ENCODE results near the gene CIDEC.

The CIDEC gene

DNA sequence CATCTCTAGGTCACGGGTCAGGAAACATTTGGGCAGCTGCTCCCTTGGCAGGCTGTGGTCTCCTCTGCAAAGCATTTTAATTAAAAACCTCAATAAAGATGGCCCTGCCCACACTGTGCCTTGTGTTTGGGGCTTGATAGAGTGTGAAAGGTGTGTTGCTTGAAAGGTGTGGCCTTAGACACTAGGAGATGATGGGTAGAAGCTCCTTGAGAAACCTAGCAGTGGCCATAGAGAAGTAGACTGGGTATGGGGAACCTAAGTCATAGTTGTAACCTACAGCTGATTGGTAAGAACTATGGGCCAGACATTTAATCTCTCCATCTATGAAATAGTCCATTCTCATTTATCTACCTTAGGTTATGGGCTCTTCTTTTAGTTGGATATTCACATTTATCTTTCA, 13.7 kb upstream of the CIDEC start:
- Histone ChIP-seq H3K79me2 (ENCODE audit: low read length) (peaks cover 50% of the 10 kb centered on the region), H3K27ac (ENCODE audit: low read length) (no peak overlapping the region), H2AFZ (ENCODE audit: low read depth, low read length) (no peak overlapping the region), H3K4me2 (ENCODE audit: low read length) (no peak overlapping the region), H3K9me3 (ENCODE audit: insufficient read depth, low read length) (no peaks in the 10 kb centered on the region), H4K20me1 (ENCODE audit: insufficient read depth, low read length) (peaks cover 17% of the 10 kb centered on the region), H3K27me3 (ENCODE audit: low read depth, low read length) (no peaks in the 10 kb centered on the region), H3K4me3 (ENCODE audit: low read length) (no peak overlapping the region), H3K4me1 (ENCODE audit: low read length) (peaks cover 8% of the 10 kb centered on the region), H3K36me3 (replicated peaks; ENCODE audit: low read depth, low read length) (peaks cover 29% of the 10 kb centered on the region), H3K9ac (ENCODE audit: low read length) (no peak overlapping the region)
- TF ChIP-seq, protein P1, sequence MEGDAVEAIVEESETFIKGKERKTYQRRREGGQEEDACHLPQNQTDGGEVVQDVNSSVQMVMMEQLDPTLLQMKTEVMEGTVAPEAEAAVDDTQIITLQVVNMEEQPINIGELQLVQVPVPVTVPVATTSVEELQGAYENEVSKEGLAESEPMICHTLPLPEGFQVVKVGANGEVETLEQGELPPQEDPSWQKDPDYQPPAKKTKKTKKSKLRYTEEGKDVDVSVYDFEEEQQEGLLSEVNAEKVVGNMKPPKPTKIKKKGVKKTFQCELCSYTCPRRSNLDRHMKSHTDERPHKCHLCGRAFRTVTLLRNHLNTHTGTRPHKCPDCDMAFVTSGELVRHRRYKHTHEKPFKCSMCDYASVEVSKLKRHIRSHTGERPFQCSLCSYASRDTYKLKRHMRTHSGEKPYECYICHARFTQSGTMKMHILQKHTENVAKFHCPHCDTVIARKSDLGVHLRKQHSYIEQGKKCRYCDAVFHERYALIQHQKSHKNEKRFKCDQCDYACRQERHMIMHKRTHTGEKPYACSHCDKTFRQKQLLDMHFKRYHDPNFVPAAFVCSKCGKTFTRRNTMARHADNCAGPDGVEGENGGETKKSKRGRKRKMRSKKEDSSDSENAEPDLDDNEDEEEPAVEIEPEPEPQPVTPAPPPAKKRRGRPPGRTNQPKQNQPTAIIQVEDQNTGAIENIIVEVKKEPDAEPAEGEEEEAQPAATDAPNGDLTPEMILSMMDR (IDR thresholded peaks at IDR 0.05; ENCODE audit: low read depth, low read length): no peak
- TF ChIP-seq EZH2phosphoT487 (IDR thresholded peaks at IDR 0.05; ENCODE audit: low read depth): no peak

DNA sequence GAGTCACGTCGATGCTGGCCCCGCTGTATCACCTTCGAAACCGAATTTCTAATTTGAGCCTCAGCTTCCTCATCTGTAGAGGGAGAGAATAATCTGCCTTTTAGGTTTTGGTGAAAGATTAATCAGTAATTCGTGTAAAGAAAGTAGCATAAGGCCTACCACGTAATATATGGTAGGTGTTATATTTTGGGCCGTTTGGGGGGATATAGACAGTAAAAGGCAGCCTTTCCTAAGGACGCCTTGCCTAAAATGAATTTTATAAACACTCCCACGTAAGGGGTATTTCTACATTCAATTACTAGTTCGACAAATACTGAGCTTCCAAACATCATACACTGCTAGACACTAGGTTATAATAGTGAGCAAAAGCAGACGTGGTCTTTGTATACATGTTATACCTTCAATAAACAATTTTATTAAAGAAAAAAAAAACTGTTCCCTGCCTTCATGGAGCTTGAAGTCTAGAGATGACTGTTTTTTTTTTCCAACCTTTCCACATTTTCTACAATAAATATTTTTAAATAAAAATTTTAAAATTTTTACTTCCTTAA, 11.1 kb upstream of the CIDEC start:
- no peaks in the 10 kb centered on the region for H3K9me3 ChIP-seq (ENCODE audit: insufficient read depth, low read length)
- TF ChIP-seq EZH2phosphoT487 (IDR thresholded peaks at IDR 0.05; ENCODE audit: low read depth): no peak
- TF ChIP-seq, protein P1 (IDR thresholded peaks at IDR 0.05; ENCODE audit: low read depth, low read length): no peak

DNA sequence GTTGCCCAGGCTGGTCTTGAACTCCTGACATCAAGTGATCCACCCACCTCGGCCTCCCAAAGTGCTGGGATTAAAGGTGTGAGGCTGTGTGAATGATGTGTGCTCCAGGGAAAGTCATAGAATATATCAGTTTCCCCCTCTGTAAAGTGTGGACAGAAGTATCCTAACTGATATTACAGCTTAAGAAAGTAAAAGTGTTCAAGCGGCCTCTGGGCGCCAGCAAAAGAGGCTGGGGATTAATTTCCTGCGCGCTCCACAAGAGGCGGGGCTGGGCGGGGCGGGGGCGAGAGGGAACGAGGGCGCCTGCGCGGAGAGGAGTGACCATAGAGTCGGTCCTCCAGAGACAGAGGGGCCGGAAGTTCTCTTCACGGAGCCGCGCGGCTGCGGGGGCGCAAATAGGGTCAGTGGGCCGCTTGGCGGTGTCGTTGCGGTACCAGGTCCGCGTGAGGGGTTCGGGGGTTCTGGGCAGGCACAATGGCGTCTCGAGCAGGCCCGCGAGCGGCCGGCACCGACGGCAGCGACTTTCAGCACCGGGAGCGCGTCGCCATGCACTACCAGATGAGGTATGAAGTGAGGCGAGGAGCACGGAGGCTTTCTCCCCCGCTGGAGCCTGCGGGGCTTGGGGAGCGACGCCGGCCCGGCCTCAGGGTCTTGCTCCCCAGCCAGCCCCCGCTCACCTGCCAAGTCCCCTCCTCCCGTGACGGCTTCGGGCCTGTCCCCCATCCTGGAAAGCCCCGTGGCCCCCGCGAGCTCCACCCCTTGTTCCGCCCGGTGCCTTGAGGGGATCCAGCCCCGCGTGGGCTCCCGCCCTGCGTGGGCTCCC, 10.4 kb upstream of the CIDEC start, which contains the start of gene JAGN1:
JAGN1 (plus strand) TSS at position 362 of the 823 bp plus-strand sequence; CDS start at position 475, 113 bp downstream.
- Histone ChIP-seq H4K20me1 (ENCODE audit: insufficient read depth, low read length) (peaks cover 14% of the 10 kb centered on the region), H3K4me3 (ENCODE audit: low read length) (peak within 1 kb of the TSS; percentile 92), H3K9me3 (ENCODE audit: insufficient read depth, low read length) (no peaks in the 10 kb centered on the region), H3K4me1 (ENCODE audit: low read length) (peaks cover 8% of the 10 kb centered on the region), H3K9ac (ENCODE audit: low read length) (peak within 1 kb of the TSS; percentile 91), H3K27me3 (ENCODE audit: low read depth, low read length) (no peaks in the 10 kb centered on the region), H3K36me3 (replicated peaks; ENCODE audit: low read depth, low read length) (peaks cover 24% of the 10 kb centered on the region), H3K27ac (ENCODE audit: low read length) (peak within 1 kb of the TSS; percentile 79), H2AFZ (ENCODE audit: low read depth, low read length) (peak within 1 kb of the TSS; percentile 89; the same call in 1 of the 2 replicates), H3K4me2 (ENCODE audit: low read length) (peak within 1 kb of the TSS; percentile 80), H3K79me2 (ENCODE audit: low read length) (peaks cover 45% of the 10 kb centered on the region)
- TF ChIP-seq, protein P1 (IDR thresholded peaks at IDR 0.05; ENCODE audit: low read depth, low read length): no peak
- TF ChIP-seq EZH2phosphoT487 (IDR thresholded peaks at IDR 0.05; ENCODE audit: low read depth): no peak

More for the DNA sequence above, 11.1 kb upstream of the CIDEC start:
- Histone ChIP-seq H3K36me3 (replicated peaks; ENCODE audit: low read depth, low read length) (peaks cover 28% of the 10 kb centered on the region), H3K4me3 (ENCODE audit: low read length) (peak overlapping the region; percentile 92), H2AFZ (ENCODE audit: low read depth, low read length) (no peak overlapping the region), H3K4me2 (ENCODE audit: low read length) (peak overlapping the region; percentile 62), H3K79me2 (ENCODE audit: low read length) (peaks cover 50% of the 10 kb centered on the region), H3K4me1 (ENCODE audit: low read length) (peaks cover 8% of the 10 kb centered on the region), H4K20me1 (ENCODE audit: insufficient read depth, low read length) (peaks cover 14% of the 10 kb centered on the region), H3K27ac (ENCODE audit: low read length) (peak overlapping the region; percentile 79), H3K9ac (ENCODE audit: low read length) (peak overlapping the region; percentile 91), H3K27me3 (ENCODE audit: low read depth, low read length) (no peaks in the 10 kb centered on the region)

DNA sequence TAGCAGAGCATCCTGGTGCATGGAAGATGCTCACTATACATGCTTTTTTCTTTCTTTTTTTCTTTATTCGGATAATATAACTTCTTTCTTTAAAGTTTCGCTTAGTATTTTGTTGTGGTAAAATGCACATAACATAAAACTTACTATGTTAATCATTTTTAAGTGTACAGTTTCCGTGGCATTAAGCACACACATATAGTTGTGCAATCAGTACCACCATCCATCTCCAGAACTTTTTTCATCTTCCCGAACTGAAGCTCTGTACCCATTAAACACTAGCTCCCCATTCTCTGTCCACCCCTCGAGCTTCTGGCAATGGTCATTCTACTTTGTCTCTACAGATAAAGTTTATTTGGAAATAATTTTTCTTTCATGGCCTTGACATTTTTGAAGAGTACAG, 9.4 kb upstream of the CIDEC start:
- no peak overlapping the region for H3K27ac ChIP-seq (ENCODE audit: low read length)
- no peak for TF ChIP-seq EZH2phosphoT487 (IDR thresholded peaks at IDR 0.05; ENCODE audit: low read depth)
- TF ChIP-seq, protein P1 (IDR thresholded peaks at IDR 0.05; ENCODE audit: low read depth, low read length): no peak
- H3K9me3 ChIP-seq (ENCODE audit: insufficient read depth, low read length): no peaks in the 10 kb centered on the region
- H3K4me2 ChIP-seq (ENCODE audit: low read length): 0 out of 2 replicates have a peak overlapping the region, but pooled peaks have one; percentile 80
- no peak overlapping the region; the same call in 1 of the 2 replicates for H2AFZ ChIP-seq (ENCODE audit: low read depth, low read length)
- H4K20me1 ChIP-seq (ENCODE audit: insufficient read depth, low read length): peaks cover 9% of the 10 kb centered on the region; the same call in 1 of the 2 replicates
- peak overlapping the region; percentile 92; the same call in 1 of the 2 replicates for H3K4me3 ChIP-seq (ENCODE audit: low read length)
- H3K27me3 ChIP-seq (ENCODE audit: low read depth, low read length): no peaks in the 10 kb centered on the region
- no peak overlapping the region for H3K9ac ChIP-seq (ENCODE audit: low read length)
- peaks cover 39% of the 10 kb centered on the region for H3K79me2 ChIP-seq (ENCODE audit: low read length)
- peaks cover 19% of the 10 kb centered on the region for H3K36me3 ChIP-seq (replicated peaks; ENCODE audit: low read depth, low read length)
- H3K4me1 ChIP-seq (ENCODE audit: low read length): peaks cover 8% of the 10 kb centered on the region

Measured in OCI-LY3 (cell line).